Fibroblast of lung (primary cell): ENCODE measurements around the gene NECTIN2. TPM values are rescaled to one million over a fixed set of nuclear protein-coding genes. Genes with fewer than 3 reads are reported as not detected.

Experiments used
- DNase-seq, 2 donors: peaks; one replicate each; pipeline versions ENCODE4 v3.0.0 to v3.0.0-alpha.2; 2010; ENCODE audit warnings: low read depth in 2 of 2
- H2AFZ ChIP-seq: 2 replicates; pipeline ENCODE4 v1.5.1; 2012; ENCODE audit warnings: low read length, control low read depth, inconsistent platforms
- H3K27ac ChIP-seq: 2 replicates; pipeline ENCODE4 v1.5.1; 2011; ENCODE audit warnings: low read length, control low read depth; ENCODE audit not compliant: insufficient read depth
- H3K27me3 ChIP-seq: 2 replicates; pipeline ENCODE4 v1.5.1; 2011; ENCODE audit warnings: mild to moderate bottlenecking, low read length; ENCODE audit not compliant: control insufficient read depth, insufficient read depth
- H3K36me3 ChIP-seq: 2 replicates; pipeline ENCODE4 v1.5.1; 2011; ENCODE audit warnings: low read length; ENCODE audit not compliant: control insufficient read depth, insufficient read depth
- H3K4me1 ChIP-seq: 2 replicates; pipeline ENCODE4 v1.5.1; 2011; ENCODE audit warnings: low read length; ENCODE audit not compliant: control insufficient read depth, insufficient read depth; ENCODE audit errors: extremely low read depth
- H3K4me2 ChIP-seq: 2 replicates; pipeline ENCODE4 v1.5.1; 2011; ENCODE audit warnings: low read length, control low read depth; ENCODE audit not compliant: insufficient read depth; ENCODE audit errors: extremely low read depth
- H3K4me3 ChIP-seq, 4 experiments: fragments of 200-600 bp in 1 of 4; sonication (generic) in 1 of 4; replicated peaks in 1 of 4; 2 replicates each; pipeline ENCODE4 v1.5.1; 2011 to 2016; ENCODE audit warnings: low read length in 4 of 4, low read depth in 3 of 4, mild to moderate bottlenecking in 3 of 4, control low read depth in 2 of 4, inconsistent platforms in 1 of 4, mixed read lengths in 1 of 4; ENCODE audit not compliant: insufficient read depth in 1 of 4; ENCODE audit errors: control extremely low read depth in 1 of 4
- H3K79me2 ChIP-seq: 2 replicates; pipeline ENCODE4 v1.5.1; 2012; ENCODE audit warnings: mild to moderate bottlenecking, low read length, inconsistent platforms; ENCODE audit not compliant: control insufficient read depth, insufficient read depth
- H3K9ac ChIP-seq: 2 replicates; pipeline ENCODE4 v1.5.1; 2011; ENCODE audit warnings: mild to moderate bottlenecking, low read length, control low read depth; ENCODE audit not compliant: insufficient read depth
- H3K9me3 ChIP-seq: 2 replicates; pipeline ENCODE4 v1.5.1; 2012; ENCODE audit warnings: low read depth, low read length; ENCODE audit not compliant: control insufficient read depth, insufficient read depth
- H4K20me1 ChIP-seq: 2 replicates; pipeline ENCODE4 v1.5.1; 2011; ENCODE audit warnings: low read length; ENCODE audit not compliant: control insufficient read depth, insufficient read depth; ENCODE audit errors: extremely low read depth
- CTCF ChIP-seq, 2 donors: IDR thresholded peaks in 1 of 2; conservative IDR thresholded peaks in 1 of 2; 1 replicate in 1 of 2; 2 replicates in 1 of 2; pipeline ENCODE4 v1.5.1; 2011 to 2012; ENCODE audit warnings: low read length in 2 of 2, control low read depth in 1 of 2, inconsistent platforms in 1 of 2, low read depth in 1 of 2, mild to moderate bottlenecking in 1 of 2
- EZH2 ChIP-seq: IDR thresholded peaks from 2 replicates; pipeline ENCODE4 v1.5.1; 2012; ENCODE audit warnings: low read length, control low read depth, mild to moderate bottlenecking; ENCODE audit errors: missing control alignments
- polyA plus RNA-seq, 2 donors: library from polyadenylated mRNA; depleted of rRNA in 1 of 2; stranded (reverse) in 1 of 2; unstranded in 1 of 2; fragments of >200 nt; gene quantifications; 2 replicates each; pipeline ENCODE4 v1.2.1, GENCODE V29; 2011 to 2012; ENCODE audit warnings: missing spikeins in 1 of 2
- total RNA-seq: library from RNA; depleted of rRNA; stranded (reverse); fragments of >200 nt; gene quantifications from 2 replicates; pipeline ENCODE4 v1.2.1, GENCODE V29; 2014

The NECTIN2 gene
- total and polyA plus RNA-seq, 2 donors (not counting 1 experiment from before 2014, with no cell fraction given), result 70.7 to 77.4 TPM

GRCh38 chr19:44812142-44812718 lies 33.9 kb upstream of the NECTIN2 start:
- no peak overlapping the region for H3K27ac ChIP-seq
- H2AFZ ChIP-seq, result no peak overlapping the region
- no peaks in the 10 kb centered on the region for H4K20me1 ChIP-seq
- H3K4me2 ChIP-seq, result no peak overlapping the region
- H3K4me3 ChIP-seq, result no peak overlapping the region
- H3K79me2 ChIP-seq, result no peaks in the 10 kb centered on the region
- DNase-seq, result no peak
- no peak overlapping the region for H3K9ac ChIP-seq
- H3K9me3 ChIP-seq, result no peaks in the 10 kb centered on the region
- H3K27me3 ChIP-seq, result no peaks in the 10 kb centered on the region
- peaks cover 6% of the 10 kb centered on the region for H3K36me3 ChIP-seq
- TF ChIP-seq CTCF (conservative IDR thresholded peaks at IDR 0.05 in 1 of 2, IDR thresholded peaks at IDR 0.05 in 1 of 2; ENCODE audit: low read depth in 1 of 2, low read length in 2 of 2), result no peak
- TF ChIP-seq EZH2, result no peak
- peaks cover 11% of the 10 kb centered on the region for H3K4me1 ChIP-seq

- Histone ChIP-seq H3K4me1 (peaks cover 9% of the 10 kb centered on the region), H2AFZ (no peak overlapping the region), H3K9ac (no peak overlapping the region), H3K27ac (no peak overlapping the region), H3K36me3 (peaks cover 6% of the 10 kb centered on the region), H3K4me2 (no peak overlapping the region), H4K20me1 (no peaks in the 10 kb centered on the region), H3K4me3 (no peak overlapping the region), H3K9me3 (no peaks in the 10 kb centered on the region), H3K79me2 (no peaks in the 10 kb centered on the region), H3K27me3 (no peaks in the 10 kb centered on the region)
- no peak for TF ChIP-seq CTCF (conservative IDR thresholded peaks at IDR 0.05 in 1 of 2, IDR thresholded peaks at IDR 0.05 in 1 of 2; ENCODE audit: low read depth in 1 of 2, low read length in 2 of 2)
- TF ChIP-seq EZH2, result no peak
- no peak for DNase-seq
Observed at GRCh38 chr19:44813070-44813840, 32.8 kb upstream of the NECTIN2 start.

GRCh38 chr19:44813841-44814470 lies 32.1 kb upstream of the NECTIN2 start:
- DNase-seq, result no peak
- Histone ChIP-seq H3K79me2 (no peaks in the 10 kb centered on the region), H3K4me2 (no peak overlapping the region), H3K27ac (no peak overlapping the region), H3K4me3 (no peak overlapping the region), H3K4me1 (peaks cover 4% of the 10 kb centered on the region), H3K27me3 (no peaks in the 10 kb centered on the region), H3K9me3 (no peaks in the 10 kb centered on the region), H2AFZ (no peak overlapping the region), H3K9ac (no peak overlapping the region), H4K20me1 (no peaks in the 10 kb centered on the region), H3K36me3 (peaks cover 6% of the 10 kb centered on the region)
- no peak for TF ChIP-seq EZH2
- no peak for TF ChIP-seq CTCF (conservative IDR thresholded peaks at IDR 0.05 in 1 of 2, IDR thresholded peaks at IDR 0.05 in 1 of 2; ENCODE audit: low read depth in 1 of 2, low read length in 2 of 2)
